Activated T-cell treated with anti-CD3 and anti-CD28 coated beads, Interleukin-2, amount 50 U/mL, for 48 hours (primary cell): ENCODE measurements around the gene RCCD1.
"Not testable (repeated sequence)": the region's sequence is repeated elsewhere in the genome, so short reads cannot be mapped to it uniquely, and the experiment has no call there.

Source experiments
- DNase-seq, 2 experiments: peaks; one replicate each; pipeline ENCODE4 v3.0.0-alpha.2; 2020

RCCD1 gene, protein sequence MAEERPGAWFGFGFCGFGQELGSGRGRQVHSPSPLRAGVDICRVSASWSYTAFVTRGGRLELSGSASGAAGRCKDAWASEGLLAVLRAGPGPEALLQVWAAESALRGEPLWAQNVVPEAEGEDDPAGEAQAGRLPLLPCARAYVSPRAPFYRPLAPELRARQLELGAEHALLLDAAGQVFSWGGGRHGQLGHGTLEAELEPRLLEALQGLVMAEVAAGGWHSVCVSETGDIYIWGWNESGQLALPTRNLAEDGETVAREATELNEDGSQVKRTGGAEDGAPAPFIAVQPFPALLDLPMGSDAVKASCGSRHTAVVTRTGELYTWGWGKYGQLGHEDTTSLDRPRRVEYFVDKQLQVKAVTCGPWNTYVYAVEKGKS

DNA sequence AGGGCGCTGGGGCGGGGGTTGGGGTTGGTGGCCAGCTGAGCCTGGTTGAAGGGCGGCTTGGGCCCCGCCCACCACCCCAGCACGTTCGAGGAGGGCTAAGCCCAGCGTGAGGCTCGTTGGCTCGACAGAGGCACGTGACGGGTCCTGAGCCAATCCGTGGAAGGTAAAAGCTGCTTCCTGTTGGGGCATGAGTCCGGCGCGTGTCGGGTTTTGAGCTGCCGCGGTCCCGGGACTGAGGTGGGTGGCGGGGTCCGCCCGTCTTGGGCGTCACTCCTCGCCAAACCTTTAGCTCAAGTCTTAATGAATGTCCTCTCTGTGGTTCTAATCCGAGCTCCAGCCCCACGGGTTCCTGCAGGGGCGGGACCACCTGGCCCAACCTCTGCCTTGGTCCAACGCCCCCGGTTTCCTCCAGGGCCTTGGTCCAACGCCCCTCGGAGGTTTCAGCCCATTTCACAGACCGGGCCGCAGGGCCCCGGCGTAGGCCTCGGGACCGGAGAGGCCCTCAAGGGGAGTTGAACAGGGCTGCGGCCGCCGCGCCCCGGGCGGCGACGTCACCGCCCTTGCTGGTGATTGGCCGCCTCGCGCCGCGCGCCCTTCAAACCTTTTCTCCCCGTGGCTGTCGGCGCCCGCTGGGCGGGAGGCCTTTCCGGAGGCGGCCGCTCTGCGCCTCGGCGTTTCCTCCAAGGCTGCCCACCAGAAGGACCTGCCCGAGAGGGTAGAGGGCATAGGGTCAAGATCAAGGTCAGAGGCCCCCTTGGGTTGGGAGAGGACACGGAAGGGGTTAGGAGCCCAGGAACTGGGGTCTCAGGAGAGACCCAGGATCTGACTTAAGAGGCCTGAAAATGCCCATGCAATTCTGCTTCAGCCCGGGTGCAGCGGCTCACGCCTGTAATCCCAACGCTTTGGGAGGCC is at the start of gene RCCD1:
RCCD1 (plus strand) TSS at position 173 of the 912 bp plus-strand sequence. CDS start 1,851 bp downstream, outside the sequence.
- DNase-seq, result peak; percentile 92 to 93

DNA sequence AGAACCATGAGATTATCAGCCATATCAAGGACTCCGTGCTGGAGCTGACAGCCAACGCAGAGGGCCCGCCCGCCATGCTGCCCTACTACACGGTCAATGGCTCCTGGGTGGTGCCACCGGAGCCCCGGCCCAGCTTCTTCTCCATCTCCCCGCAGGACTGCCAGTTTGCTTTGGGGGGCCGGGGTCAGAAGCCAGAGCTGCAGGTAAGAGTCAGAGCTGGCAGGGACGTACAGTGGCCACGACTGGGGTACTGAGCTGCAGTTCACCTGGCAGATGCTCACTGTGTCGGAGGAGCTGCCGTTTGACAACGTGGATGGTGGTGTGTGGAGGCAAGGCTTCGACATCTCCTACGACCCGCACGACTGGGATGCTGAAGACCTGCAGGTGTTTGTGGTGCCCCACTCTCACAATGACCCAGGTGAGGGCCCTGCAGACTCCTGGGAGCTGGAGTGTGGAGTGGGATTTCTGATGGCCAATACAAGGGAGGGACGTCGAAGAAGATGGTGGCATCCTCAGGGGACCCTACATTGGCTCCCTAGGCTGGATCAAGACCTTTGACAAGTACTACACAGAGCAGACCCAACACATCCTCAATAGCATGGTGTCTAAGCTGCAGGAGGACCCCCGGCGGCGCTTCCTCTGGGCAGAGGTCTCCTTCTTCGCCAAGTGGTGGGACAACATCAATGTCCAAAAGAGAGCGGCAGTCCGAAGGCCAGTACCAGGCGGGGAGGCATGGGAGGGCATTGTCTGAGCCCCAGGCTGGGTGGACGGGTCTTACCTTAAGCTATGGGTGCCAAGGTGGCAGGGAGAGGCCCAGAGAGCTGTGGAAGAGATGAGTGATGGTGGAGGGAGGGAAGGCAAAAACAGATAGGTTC is 49.1 kb upstream of the RCCD1 start:
- DNase-seq, result no peak

DNA sequence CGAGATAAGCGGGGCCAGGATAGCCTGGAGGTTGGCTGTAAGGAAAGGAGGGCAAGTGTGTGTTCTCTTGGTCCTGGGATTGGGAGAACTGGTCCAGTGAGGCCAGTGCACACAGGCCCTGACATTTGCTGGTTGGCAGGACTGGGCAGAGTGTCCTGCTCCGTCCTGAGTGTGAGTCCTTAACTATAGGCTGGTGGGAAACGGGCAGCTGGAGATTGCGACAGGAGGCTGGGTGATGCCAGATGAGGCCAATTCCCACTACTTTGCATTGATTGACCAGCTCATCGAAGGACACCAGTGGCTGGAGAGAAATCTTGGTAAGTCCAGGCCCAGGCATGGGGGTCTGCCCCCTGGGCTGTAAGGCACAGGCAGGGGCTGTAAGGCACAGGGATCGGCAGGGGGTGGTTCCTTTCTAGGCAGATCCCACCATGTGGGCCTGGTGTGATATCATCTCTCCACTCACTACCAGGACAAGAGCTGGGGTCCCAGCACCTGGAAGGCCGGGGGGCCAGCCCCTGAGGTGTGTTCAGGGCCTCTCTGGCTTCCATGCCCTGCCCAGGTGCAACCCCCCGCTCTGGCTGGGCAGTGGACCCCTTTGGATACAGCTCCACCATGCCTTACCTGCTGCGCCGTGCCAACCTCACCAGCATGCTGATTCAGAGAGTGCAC is 48.4 kb upstream of the RCCD1 start:
- no peak for DNase-seq

- no peak for DNase-seq
Observed at GRCh38 chr15:90907051-90907660, 47.5 kb upstream of the RCCD1 start.

DNA sequence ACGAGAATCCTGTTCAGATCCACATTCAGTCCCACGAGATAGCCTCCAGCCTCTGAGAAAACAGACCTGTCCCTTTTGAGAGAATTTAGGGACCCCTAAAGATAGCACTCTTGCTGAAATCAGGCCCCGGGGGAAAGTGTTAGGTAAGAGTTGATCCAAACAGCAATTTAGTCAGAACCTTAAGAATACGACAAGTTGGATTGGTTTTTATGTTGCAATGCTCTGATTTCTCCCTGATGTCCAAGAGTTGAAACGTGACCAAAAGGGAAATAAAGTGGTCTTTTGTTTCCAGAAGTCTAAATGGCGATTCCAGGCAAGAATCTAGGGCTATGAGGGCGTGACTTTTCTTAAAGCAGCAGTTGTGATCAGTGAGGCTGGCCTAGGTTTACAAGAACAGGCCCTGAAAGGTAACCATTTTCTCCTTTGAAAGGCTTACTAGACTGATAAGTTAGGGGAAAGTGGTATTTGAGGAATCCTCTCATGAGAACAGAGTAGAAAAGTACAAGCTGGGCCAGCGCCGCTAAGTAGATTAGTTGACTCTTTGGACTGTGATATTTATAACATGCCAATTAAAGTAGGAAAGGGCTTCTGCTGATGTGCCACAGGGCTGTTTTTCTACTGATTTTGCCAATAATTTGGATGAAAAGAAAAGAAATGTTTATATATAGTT is 46.7 kb upstream of the RCCD1 start:
- DNase-seq, result no peak

DNA sequence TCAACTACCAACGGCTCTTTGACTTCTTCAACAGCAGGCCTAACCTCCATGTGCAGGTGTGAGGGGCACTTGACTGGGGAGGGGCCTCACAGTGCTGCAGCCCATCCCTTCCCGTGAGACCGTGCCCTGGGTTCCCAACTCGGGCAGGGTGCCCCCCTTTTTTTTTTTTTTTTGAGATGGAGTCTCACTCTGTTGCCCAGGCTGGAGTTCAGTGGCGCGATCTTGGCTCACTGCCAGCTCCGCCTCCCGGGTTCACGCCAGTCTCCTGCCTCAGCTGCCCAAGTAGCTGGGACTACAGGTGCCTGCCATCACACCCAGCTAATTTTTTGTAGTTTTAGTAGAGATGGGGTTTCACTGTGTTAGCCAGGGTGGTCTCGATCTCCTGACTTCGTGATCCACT is 45.2 kb upstream of the RCCD1 start:
- DNase-seq, result not testable (repeated sequence)

DNA sequence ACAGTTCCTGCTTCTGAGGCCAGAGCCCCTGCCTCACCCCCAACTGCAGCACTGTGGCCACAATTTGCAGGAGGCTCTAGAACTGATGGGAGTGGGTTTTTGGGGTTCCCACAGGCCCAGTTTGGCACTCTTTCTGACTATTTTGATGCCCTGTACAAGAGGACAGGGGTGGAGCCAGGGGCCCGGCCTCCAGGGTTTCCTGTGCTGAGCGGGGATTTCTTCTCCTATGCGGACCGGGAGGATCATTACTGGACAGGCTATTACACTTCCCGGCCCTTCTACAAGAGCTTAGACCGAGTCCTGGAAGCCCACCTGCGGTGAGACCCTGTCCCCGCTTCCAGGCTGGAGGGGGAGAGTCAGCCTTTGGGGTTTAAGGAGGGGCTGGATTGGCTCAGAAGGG is 44.7 kb upstream of the RCCD1 start:
- no peak for DNase-seq

DNA sequence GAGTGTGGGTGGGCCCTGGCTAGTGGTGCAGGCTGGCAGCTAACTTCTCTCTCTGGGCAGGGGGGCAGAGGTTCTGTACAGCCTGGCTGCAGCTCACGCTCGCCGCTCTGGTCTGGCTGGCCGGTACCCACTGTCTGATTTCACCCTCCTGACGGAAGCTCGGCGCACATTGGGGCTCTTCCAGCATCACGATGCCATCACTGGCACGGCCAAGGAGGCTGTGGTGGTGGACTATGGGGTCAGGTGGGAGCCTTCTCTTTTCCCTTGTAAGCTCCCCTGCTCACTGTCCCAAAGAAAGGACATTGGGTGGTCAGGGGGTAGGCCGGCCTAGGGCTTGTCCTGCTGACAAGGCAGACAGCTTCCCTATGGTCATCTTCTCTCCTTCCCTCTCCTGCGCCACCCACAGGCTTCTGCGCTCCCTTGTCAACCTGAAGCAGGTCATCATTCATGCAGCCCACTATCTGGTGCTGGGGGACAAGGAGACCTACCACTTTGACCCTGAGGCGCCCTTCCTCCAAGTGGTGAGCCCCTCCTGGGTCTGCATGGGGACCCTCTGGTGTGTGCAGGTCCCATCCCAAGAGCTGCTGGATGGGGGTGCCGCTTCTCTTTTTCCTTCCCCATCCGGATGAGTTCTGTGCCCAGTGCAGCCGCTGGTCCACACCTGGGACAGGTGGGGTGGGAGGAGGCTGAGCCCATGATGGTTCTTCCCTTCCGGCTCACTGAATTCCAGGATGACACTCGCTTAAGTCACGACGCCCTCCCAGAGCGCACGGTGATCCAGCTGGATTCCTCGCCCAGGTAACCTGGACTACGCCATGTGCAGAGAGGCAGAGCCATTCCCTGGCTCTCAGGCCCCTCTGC is 44.0 kb upstream of the RCCD1 start:
- DNase-seq, result no peak

DNA sequence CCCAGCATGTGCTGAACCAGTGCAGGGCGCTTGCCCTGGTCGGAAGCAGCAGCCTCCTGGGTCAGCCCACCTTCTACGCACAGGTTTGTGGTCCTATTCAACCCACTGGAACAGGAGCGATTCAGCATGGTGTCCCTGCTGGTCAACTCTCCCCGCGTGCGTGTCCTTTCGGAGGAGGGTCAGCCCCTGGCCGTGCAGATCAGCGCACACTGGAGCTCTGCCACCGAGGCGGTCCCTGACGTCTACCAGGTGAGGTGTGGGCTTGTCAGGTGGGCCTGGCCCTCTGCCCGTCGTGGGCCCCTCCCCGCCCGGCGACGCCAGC is 43.4 kb upstream of the RCCD1 start:
- no peak for DNase-seq

- no peak for DNase-seq
Observed at GRCh38 chr15:90911906-90912769, 42.5 kb upstream of the RCCD1 start.

GRCh38 chr15:90912770-90913075 is 42.0 kb upstream of the RCCD1 start:
- DNase-seq, result no peak

DNA sequence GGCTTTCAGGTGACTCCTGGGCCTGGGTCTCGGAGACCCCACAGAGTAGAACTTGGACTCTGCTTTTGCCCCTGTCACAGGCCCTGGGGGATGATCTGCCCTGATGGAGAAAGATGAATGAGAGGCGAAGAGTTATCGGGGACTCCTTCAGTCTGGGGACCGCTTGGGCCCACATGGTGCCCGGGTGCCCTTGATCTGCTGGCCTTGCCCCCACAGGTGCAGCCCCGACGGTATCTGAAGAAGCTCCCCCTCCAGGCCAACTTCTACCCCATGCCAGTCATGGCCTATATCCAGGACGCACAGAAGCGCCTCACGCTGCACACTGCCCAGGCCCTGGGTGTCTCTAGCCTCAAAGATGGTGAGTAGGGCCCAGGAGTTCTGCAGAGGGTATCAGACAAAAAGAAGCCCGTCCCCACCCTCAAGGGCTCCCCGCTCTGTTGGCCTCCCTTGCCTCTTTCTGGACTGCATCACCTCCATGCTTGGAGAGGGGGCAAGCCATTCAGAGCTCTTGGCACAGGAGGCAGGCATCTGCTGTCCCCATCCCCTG is 41.2 kb upstream of the RCCD1 start:
- DNase-seq, result no peak

DNA sequence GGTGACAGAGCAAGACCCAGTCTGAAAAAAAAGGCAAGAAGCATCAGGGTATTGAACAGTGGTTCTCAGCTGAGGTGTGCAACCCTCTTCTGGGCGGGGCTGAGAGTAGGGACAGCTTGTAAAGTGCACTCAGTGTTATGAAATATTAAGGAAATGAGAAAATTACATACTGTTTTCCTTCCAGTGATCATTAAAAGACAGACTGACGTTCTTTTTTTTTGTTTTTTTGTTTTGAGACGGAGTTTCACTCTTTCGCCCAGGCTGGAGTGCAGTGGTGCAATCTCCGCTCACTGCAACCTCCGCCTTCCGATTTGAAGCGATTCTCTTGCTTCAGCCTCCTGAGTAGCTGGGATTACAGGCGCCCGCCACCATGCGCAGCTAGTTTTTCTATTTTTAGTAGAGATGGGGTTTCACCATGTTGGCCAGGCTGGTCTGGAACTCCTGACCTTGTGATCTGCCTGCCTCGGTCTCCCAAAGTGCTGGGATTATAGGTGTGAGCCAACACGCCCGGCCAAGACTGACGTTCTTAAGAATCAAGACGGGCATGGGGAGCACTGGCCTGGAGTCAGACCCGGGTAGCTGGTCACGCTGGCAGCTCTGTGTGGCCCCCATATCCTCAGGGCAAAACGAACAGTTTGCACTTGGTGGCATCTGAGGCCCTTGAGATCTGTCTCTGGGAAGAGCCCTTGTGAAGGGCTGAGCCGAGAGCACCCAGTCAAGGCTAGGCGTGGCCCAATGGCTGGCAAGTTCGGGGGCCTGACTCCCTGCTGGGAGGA is 40.2 kb upstream of the RCCD1 start:
- no peak for DNase-seq

- DNase-seq, result no peak
Observed at GRCh38 chr15:90915216-90915807, 39.4 kb upstream of the RCCD1 start.

GRCh38 chr15:90915808-90916440 is 38.8 kb upstream of the RCCD1 start:
- no peak for DNase-seq

DNA sequence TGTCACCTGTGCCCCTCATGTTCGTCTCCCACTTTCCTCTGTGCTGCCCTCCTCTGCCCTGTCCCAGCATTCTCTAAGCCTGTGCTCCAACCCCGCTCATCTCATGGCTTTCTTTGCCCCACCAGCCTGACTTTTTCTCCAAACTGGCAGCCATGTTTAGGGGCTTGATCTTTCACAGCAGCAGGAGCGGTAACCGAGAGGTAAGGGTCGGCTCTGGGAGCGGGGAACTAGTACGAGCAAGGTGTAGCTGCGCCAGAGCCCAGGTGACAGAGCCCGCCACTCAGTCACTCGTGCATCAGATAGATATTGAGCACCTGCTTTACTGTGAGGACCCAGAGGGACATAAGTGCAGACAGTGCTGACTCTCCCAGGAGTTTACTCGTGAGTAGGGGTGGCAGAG is 38.2 kb upstream of the RCCD1 start:
- no peak for DNase-seq

DNA sequence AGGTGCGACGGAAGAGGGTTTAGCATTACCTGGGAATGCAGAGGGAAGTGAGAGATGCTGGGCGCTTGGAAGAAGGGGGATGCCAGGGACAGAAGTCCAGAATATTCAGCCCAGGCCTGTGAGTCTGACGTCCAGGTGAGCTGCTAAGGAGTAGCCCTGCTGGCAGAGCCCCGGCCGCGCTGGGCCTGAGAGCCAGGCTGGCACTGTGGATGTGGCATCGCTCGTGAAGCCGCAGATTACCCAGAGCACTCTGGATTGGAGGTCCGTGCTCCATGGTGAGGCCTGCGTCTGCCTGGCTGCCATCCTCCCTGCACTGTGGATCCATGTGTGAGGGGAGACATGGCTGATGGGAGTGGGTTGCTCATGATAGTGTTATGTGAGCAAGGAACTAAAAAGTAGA is 37.1 kb upstream of the RCCD1 start:
- no peak for DNase-seq
